Fibroblast of skin of back (primary cell): ENCODE results near the gene UHRF1.
A peak's percentile ranks its signal among the peaks of the same experiment; 100 is the strongest.
"Not testable (repeated sequence)": the region's sequence is repeated elsewhere in the genome, so short reads cannot be mapped to it uniquely, and the experiment has no call there.

Experiments
- DNase-seq: peaks from one replicate; pipeline ENCODE4 v3.0.0-alpha.2; 2013

UHRF1 gene

GRCh38 chr19:4900879-4901278 lies 8.4 kb upstream of the UHRF1 start:
- not testable (repeated sequence) for DNase-seq

DNA sequence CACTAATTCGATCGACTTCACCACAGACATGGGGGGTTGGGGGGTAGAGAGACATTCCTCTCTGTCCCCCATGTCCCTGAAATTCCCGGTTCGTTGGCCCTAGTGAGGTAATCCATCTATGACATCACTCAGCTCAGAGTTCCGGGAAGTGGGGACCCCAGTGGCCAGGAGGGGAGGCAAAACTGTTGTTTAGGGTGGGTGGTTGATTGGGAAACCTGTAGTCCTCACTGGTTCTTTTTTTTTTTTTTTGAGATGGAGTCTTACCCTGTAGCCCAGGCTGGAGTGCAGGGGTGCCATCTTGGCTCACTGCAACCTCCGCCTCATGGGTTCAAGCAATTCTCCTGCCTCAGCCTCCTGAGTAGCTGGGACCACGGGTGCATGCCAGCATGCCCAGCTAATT lies 6.5 kb upstream of the UHRF1 start, which contains the start of gene ARRDC5:
Gene ARRDC5 (minus strand): TSS at position 101 of the 400 bp plus-strand sequence. CDS start 71 bp downstream, at position 30.
- DNase-seq: no peak

DNA sequence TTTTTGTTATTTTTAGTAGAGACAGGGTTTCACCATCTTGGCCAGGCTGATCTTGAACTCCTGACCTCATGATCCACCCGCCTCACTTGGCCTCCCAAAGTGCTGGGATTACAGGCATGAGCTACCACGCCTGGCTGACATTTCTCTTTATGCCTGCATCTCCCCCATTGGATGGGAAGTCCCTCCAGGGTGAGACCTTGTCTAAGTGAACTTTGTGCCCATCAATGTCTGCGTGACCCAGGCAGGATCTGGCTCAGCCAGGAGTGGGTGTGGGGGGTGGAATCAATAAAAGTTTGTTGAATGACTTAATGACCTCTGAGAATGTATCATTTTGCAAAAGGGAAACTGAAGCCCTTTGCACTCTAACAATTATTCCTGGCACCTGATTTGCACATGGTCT lies 4.8 kb upstream of the UHRF1 start:
- DNase-seq: no peak

- DNase-seq: no peak
Observed at GRCh38 chr19:4906963-4907362, 2.3 kb upstream of the UHRF1 start.

- DNase-seq: no peak
Observed at GRCh38 chr19:4908360-4908759, 941 bp upstream of the UHRF1 start.

DNA sequence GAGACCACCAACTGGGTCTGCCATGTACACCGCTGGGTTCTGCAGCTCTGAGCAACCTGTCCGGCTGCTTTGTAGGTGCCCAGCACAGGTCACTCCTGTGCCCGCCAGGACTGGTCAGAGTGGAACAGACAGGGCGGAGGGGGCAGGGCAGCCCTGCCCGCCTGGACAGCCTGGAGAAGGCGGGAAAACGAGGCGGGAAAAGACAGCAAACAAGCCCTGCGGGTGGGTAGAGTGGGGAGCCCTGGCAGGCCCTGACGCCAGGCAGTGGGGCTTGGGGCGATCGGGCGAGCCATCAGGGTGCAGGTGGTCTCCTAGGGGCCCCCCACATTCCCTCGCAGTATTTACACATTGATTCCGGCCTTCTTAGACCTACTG lies 533 bp upstream of the UHRF1 start:
- DNase-seq: no peak

DNA sequence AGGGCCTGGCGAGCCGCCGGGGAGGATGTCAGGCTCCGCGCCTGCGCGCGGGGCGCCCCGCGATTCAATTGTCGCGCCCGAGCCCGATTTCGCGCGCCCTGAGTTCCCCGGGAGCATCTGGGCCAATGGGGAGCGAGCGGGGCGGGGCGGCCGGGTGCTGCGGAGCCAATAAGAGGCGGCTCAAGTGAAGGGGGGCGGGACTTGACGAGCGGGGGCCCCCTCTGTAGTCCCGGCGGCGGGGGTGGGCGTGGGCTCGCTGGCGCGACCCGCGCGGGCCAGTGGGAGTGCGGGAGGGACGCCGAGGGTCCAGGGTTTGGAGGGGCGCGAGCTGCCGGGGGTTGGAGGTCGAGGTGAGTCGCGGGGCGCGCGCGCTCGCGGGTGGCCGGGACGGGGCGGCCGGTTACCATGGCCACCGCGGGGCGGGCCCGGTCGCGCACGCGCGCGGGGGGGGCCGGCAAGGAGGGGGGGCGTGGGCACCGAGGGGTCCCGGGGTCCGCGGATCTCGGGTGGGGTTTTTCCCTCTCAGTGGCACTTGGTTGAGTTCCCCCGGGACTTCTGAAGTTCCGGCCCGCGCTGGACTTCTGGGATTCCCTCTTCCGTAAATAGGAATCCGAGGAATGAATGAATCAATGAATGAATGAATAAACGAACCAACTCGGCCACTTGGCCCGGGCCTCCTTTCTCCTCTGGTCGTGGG lies 744 bp downstream of the UHRF1 start:
- DNase-seq: peak; percentile 91

GRCh38 chr19:4910594-4911281 lies 1.4 kb downstream of the UHRF1 start:
- peak; percentile 87 for DNase-seq

DNA sequence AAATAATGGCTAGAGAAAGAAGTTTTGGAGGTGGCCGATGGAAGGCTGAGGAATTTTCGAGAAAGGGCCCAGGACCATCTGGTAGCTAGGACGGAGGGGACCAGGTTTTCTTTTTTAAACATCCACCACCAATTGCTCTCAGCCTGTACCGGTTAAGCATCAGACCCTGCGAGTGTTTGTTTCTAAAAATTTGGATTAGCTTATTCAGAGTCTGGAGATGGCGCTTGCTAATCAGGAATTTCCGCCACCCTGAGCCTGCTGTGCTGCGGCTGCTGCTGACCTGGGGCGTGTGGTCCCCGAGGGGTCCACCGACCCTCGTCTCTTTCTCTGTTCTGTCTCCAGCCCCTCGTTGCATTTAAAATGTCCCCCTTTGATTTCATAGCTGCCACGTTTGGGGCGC lies 2.0 kb downstream of the UHRF1 start:
- DNase-seq: peak; percentile 51

- peak; percentile 100 for DNase-seq
Observed at GRCh38 chr19:4911786-4912672, 2.7 kb downstream of the UHRF1 start.

- peak; percentile 19 for DNase-seq
Observed at GRCh38 chr19:4913996-4914735, 4.9 kb downstream of the UHRF1 start.

DNA sequence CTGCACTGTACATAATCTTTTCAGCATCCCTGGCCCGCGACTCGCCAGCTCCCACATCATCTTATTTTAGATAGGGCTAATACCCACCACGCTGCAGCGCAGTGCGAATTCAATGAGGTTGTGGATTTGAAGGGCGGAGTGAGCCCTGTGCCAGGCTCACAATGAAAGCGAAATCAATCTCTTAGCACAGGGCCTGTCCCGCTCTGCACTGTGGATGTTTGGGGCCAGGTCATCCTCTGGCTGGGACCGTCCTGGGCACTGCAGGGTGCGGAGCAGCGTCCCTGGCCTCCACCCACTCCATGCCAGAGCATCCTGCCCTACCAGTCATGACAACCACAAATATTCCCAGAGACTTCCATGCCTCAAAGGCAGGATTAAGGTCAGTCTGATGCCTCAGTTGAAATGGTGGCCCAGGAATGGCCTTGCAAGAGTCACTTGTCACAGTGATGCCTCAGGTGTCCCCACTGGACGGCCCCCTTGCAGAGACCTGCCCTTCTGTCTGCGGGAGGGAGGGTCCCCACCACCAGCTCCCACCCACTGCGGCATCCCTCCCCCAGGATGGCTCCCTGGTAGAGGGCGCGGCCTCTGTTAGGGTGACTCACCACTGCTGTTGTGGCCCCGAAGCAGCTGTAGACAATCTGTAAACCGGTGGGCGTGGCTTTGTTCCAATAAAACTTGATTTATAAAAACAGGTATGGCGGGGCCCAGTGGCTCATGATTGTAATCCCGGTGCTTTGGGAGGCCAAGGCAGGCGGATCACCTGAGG lies 5.6 kb downstream of the UHRF1 start:
- DNase-seq: peak; percentile 79

DNA sequence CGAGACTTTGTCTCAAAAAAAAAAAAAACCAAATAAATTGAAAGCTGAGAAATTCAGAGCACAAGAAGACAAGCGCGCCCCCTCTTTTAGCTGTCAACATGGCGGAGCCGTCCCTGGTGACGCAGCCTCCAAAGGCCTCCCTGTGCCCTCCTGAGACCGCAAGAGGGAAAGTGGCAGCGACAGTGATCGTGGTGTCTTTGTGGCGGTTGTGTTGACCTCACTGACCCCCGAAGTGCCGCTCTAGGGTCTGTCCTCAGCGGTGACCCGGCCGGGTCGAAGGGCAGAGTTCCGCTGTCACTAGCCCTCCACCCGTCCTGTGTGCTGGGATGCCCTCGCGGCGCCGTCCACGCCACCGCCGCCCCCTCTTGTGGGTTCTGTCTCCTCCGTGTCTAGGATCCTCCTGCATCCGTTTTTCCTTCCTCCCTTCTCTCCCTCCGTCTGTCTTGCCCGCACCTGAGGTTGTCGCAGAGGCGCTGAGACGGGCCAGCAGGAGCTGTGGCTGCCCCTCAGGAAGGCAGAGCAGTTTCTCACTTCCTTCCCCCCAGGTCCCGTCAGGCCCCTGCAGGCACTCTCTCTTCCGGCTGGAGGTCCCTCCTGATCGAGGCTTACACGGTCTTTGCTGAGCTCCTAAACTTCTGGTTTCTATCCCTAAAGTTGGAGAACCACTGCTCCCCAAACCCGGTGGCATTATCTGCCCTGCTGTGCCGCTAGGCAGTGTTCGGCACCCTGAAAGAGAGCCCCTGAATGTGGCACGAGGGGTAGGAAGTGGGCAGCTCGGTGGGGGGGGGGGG lies 7.2 kb downstream of the UHRF1 start:
- DNase-seq: no peak

DNA sequence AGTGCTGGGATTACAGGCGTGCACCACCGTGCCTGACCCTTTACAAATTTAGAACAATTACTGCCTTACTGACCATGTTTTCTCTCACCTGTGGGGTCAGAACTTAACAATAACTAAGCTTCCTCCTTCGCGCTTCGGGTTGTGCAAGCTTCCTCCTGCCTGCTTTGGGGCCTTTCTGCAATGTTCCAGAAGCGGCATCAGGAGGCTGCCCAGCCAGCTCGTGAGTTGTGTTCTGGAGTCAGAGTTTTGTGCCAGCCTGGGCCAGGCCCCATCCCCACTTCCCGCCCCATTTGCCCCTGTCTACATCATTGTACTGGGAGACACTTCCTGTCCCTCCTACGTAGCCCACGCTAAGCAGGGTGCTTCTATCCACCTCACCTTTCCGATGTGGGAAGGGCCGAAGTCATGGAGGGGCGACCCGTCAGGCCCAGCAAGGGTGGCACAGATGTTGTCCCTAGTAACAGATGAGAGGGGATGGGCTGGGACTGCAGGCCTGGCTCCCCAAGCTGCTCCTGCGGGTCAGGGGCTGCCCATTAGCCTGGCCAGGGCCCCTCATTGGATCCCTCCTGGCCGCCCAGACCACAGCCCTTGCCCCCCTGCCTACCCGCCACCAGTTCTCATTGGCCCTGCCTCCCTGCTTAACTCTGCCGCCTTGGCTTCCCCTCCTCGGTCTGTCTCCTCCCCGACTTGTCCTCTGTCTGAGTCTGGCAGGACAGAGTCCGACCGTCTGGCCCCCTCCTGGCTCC lies 13.4 kb downstream of the UHRF1 start:
- DNase-seq: no peak

GRCh38 chr19:4923276-4923747 lies 14.0 kb downstream of the UHRF1 start:
- no peak for DNase-seq

GRCh38 chr19:4929186-4929585 lies 19.9 kb downstream of the UHRF1 start:
- no peak for DNase-seq

GRCh38 chr19:4930664-4931063 lies 21.4 kb downstream of the UHRF1 start:
- no peak for DNase-seq

DNA sequence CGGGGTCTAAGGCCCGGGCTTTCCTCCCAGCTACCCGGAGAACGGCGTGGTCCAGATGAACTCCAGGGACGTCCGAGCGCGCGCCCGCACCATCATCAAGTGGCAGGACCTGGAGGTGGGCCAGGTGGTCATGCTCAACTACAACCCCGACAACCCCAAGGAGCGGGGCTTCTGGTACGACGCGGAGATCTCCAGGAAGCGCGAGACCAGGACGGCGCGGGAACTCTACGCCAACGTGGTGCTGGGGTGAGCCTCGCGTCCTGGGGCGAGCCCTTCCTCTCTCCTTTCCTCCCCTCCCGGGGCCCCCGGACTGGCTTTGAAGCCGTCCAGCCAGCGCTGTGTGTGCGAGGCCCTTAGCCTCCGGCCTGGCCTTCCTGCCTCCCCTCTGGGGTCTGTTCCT lies 23.4 kb downstream of the UHRF1 start:
- no peak for DNase-seq

DNA sequence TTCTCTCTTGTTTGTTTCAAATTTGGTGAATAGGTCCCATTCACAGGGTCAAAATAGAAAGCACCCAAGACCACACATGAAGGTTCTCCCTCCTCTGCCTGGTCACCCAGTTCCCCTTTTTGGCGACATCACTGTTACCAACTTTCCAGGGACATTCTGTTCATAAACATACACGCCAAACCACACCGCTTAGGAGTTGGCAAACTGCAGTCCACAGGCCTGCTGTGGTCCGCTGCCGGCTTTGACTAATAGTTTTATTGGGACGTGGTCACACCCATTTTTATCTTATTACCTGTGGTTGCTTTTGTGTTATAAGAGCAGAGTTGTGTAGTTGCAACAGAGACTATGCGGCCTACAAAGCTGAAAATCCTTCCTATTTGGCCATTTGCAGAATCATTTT lies 24.2 kb downstream of the UHRF1 start:
- DNase-seq: no peak

- no peak for DNase-seq
Observed at GRCh38 chr19:4935444-4935843, 26.1 kb downstream of the UHRF1 start.
